ENCODE data around the gene GAMT. TPM values are rescaled to one million over a fixed set of nuclear protein-coding genes. Genes with fewer than 3 reads are reported as not detected.
A peak's percentile ranks its signal among the peaks of the same experiment; 100 is the strongest.

GAMT gene
- total RNA-seq, 1 donor, result 23.3 TPM

DNA sequence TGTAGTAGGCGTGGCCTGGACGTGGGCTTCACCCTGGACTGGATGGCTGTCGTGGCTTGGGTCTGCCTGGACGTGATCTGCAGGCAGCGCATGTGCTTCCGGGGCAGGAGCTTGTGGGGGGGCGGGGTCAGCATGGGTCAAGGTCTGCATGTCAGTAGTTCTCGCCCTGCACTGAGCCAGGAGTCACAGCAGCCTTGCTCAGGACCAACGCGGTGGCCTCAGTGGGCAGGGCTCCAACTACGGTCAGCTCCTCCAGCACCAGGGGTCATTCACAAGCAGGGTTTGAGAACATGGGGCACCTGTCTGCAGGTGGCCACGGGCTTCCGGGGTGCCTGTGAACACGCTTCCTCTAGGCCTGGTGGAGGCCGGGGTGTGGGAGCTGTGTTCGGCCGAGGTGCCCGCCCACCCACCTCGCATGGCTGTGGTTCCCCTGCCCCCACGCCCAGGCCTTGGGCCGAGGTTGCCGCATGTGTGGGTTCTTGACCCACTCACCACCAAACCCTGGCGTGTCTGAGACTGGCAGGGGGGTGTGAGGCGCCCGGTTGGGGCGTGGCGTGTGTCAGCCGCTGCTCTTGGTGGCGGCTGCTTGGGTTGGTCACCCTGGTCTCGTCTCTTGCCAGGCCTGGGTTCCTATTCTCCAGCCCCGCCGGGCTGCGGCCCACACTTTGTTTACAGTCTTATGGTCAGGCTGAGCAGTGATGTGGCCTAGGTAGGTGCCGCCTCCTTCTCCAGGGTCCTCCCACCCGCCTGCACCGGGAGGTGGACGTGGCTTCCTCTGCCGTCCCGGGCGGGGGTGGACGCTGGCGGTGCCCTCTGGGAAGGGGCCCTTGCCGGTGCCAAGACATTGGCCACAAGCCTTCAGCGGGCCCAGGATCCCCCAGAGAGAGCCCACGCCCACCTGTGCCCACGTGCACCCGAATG is 32.0 kb upstream of the GAMT start:
- H3K4me3 ChIP-seq (ENCODE audit: low read depth, low read length), result no peak overlapping the region
- TF ChIP-seq, protein P1, sequence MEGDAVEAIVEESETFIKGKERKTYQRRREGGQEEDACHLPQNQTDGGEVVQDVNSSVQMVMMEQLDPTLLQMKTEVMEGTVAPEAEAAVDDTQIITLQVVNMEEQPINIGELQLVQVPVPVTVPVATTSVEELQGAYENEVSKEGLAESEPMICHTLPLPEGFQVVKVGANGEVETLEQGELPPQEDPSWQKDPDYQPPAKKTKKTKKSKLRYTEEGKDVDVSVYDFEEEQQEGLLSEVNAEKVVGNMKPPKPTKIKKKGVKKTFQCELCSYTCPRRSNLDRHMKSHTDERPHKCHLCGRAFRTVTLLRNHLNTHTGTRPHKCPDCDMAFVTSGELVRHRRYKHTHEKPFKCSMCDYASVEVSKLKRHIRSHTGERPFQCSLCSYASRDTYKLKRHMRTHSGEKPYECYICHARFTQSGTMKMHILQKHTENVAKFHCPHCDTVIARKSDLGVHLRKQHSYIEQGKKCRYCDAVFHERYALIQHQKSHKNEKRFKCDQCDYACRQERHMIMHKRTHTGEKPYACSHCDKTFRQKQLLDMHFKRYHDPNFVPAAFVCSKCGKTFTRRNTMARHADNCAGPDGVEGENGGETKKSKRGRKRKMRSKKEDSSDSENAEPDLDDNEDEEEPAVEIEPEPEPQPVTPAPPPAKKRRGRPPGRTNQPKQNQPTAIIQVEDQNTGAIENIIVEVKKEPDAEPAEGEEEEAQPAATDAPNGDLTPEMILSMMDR (IDR thresholded peaks at IDR 0.05; ENCODE audit: insufficient read depth, low read depth, low read length), result no peak
- DNase-seq (ENCODE audit: low read depth), result no peak

DNA sequence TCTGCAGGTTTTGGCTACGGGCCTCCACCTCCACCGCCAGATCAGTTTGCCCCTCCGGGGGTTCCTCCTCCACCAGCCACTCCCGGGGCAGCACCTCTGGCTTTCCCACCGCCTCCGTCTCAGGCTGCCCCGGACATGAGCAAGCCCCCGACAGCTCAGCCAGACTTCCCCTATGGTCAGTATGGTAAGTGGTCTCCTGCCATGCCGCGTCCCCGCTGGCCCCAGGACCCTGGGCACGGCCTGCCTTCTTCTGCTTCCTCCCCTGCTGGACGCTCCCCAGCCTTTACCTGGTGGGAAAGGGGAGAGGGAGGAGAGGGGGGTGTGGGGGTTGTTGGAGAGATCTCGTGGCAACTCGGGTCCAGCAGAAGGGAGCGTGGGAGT is 31.2 kb upstream of the GAMT start:
- H3K4me3 ChIP-seq (ENCODE audit: low read depth, low read length), result no peak overlapping the region
- no peak for DNase-seq (ENCODE audit: low read depth)
- TF ChIP-seq, protein P1 (IDR thresholded peaks at IDR 0.05; ENCODE audit: insufficient read depth, low read depth, low read length), result no peak

DNA sequence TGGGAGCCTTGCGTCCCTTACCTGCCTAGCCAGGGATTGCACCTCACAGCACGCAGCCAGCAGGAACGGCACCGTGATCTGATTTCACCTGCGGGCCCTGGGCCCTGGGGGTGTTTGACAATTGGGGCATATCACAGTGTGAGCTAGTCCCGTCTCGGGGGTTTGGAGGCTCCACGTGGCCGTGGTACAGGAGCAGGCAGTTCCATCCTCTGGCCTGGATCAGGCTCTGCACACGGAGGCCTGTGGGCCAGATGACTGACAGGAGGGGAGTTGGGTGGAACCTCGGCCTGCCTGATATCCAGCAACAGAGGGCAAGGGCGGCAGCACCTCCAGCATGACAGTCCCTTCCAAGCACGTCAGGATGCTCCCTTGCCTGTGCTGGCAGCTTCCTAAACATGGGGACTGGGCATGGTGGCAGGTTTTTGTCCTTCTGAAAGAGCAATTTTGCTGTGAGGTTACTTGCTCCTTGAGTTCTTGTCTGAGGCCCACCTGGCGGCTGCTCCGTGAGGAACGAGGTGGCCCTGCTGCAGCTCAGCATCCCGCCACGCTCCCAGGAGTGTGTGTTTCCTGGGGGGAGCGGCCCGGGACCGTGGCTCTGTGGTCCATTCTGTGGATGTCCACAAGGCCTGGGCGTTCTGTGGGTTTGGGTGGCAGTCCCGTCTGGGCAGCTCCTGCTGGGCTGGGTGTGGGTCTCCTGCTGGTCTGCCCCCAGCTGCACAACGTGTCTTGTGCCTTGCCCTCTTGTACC is 30.6 kb upstream of the GAMT start:
- DNase-seq (ENCODE audit: low read depth), result no peak
- TF ChIP-seq, protein P1 (IDR thresholded peaks at IDR 0.05; ENCODE audit: insufficient read depth, low read depth, low read length), result no peak
- no peak overlapping the region for H3K4me3 ChIP-seq (ENCODE audit: low read depth, low read length)

DNA sequence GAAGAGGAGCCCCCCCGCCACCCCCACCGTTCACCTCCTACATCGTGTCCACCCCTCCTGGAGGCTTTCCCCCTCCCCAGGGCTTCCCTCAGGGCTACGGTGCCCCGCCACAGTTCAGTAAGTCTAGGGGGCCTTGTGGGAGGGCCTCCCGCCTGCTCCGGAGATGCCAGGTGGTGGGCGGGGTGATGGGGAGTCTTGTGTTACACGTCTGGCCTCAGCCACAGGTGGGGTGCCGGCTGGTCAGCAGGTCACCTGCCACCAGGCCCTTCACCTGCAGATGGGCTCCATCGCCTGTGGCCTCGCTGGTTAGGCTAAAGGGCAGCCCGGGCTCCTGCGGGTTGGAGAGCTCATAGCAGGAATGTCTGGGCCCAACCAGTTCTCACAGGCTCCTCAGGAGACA is 28.9 kb upstream of the GAMT start:
- TF ChIP-seq, protein P1 (IDR thresholded peaks at IDR 0.05; ENCODE audit: insufficient read depth, low read depth, low read length), result no peak

DNA sequence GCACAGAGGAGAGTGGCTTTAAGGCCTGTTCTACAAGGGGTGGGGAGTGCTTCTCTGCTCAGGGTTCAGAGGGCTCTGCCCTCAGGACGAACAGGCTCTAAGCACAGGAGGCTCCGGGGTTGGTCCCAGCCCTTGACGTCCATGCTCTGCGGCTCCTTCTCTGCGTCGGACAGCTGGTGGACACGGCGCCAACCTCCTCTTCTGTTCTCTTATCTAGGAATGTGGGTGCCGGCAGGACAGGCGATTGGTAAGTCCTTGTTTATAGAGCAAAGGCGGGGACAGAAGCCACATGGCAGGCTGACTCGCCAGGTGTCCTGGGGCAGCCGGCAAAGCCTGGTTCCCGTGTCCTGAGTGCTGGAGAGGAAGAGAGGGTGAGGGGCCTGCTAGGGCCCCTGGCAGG is 28.4 kb upstream of the GAMT start:
- peak; percentile 75 for DNase-seq (ENCODE audit: low read depth)
- no peak overlapping the region for H3K4me3 ChIP-seq (ENCODE audit: low read depth, low read length)
- TF ChIP-seq, protein P1 (IDR thresholded peaks at IDR 0.05; ENCODE audit: insufficient read depth, low read depth, low read length), result no peak

More for the DNA sequence above, 28.9 kb upstream of the GAMT start:
- no peak overlapping the region for H3K4me3 ChIP-seq (ENCODE audit: low read depth, low read length)
- no peak for DNase-seq (ENCODE audit: low read depth)

DNA sequence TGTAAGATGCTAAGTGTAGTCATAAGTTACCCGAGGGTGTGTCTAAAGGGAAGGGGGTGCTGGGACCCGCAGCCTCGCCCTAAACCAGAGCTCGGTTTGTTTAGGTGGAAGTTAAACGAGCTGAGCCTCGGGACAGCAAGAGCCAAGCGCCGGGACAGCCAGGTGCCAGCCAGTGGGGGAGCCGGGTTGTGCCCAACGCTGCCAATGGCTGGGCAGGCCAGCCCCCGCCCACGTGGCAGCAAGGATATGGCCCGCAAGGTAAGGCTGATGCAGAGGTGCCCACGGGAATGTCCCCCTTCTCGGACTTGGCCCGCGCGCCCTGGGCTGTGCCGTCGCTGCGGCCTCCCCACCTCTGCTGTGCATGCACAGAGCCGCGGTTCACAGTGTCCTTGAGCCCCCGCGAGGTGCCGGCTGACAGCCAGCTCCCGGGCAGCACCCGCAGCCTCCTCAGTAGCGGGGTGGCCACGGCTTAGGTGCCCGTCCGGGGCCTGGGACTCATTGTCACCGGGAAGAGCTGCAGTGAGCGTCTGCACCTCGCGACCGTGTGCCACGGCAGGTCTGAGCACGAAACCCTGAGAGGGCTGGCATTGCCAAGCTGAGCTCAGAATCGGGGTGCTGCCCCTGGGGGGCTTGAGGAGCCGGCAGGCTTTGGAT is 27.5 kb upstream of the GAMT start:
- DNase-seq (ENCODE audit: low read depth), result no peak
- H3K4me3 ChIP-seq (ENCODE audit: low read depth, low read length), result no peak overlapping the region
- TF ChIP-seq, protein P1 (IDR thresholded peaks at IDR 0.05; ENCODE audit: insufficient read depth, low read depth, low read length), result no peak
